Loucy (cell line): ENCODE data around the gene CAV2.

Experiments
- H2AFZ ChIP-seq: fragments of 200-600 bp; sonication (generic); 2 replicates; pipeline ENCODE4 v1.6.0; 2016; ENCODE audit warnings: antibody characterized with exemption, mild to moderate bottlenecking, low read length, moderate library complexity
- H3F3A ChIP-seq: fragments of 200-600 bp; 2 replicates; pipeline ENCODE4 v1.6.0; 2016; ENCODE audit warnings: antibody characterized with exemption, low read depth, mild to moderate bottlenecking
- H3K27me3 ChIP-seq: fragments of 200-600 bp; sonication (generic); 2 replicates; pipeline ENCODE4 v1.6.1; 2014; ENCODE audit warnings: low read length, mild to moderate bottlenecking; ENCODE audit not compliant: insufficient read depth, poor library complexity, severe bottlenecking
- H3K36me3 ChIP-seq: fragments of 200-600 bp; sonication (generic); 2 replicates; pipeline ENCODE4 v1.6.1; 2016; ENCODE audit warnings: low read length; ENCODE audit not compliant: insufficient read depth
- H3K4me1 ChIP-seq: fragments of 200-600 bp; sonication (generic); 2 replicates; pipeline ENCODE4 v1.5.1; 2014; ENCODE audit warnings: low read length, mild to moderate bottlenecking; ENCODE audit not compliant: insufficient read depth, poor library complexity, severe bottlenecking
- H3K4me2 ChIP-seq: fragments of 200-600 bp; sonication (generic); 2 replicates; pipeline ENCODE4 v1.6.0; 2014; ENCODE audit warnings: antibody characterized with exemption, low read length, low read depth, mild to moderate bottlenecking; ENCODE audit not compliant: poor library complexity, severe bottlenecking
- H3K4me3 ChIP-seq: fragments of 200-600 bp; sonication (generic); 2 replicates; pipeline ENCODE4 v1.5.1; 2014; ENCODE audit warnings: low read length, mild to moderate bottlenecking, mixed read lengths; ENCODE audit not compliant: poor library complexity, severe bottlenecking
- H3K79me2 ChIP-seq: fragments of 200-600 bp; sonication (generic); 2 replicates; pipeline ENCODE4 v1.6.1; 2014; ENCODE audit warnings: low read length; ENCODE audit not compliant: insufficient read depth
- H3K9ac ChIP-seq: fragments of 200-600 bp; sonication (generic); 2 replicates; pipeline ENCODE4 v1.6.0; 2014; ENCODE audit warnings: mild to moderate bottlenecking, low read depth, low read length, moderate library complexity; ENCODE audit not compliant: poor library complexity, severe bottlenecking
- H3K9me2 ChIP-seq: fragments of 200-600 bp; sonication (generic); replicated peaks from 2 replicates; pipeline ENCODE4 v1.6.1; 2016; ENCODE audit warnings: low read depth, low read length, mixed read lengths
- H3K9me3 ChIP-seq: fragments of 200-600 bp; sonication (generic); 2 replicates; pipeline ENCODE4 v1.6.1; 2014; ENCODE audit warnings: mild to moderate bottlenecking, antibody characterized with exemption, low read length, low read depth; ENCODE audit not compliant: insufficient read depth
- H4K20me1 ChIP-seq: fragments of 200-600 bp; sonication (generic); 2 replicates; pipeline ENCODE4 v1.6.0; 2014; ENCODE audit warnings: antibody characterized with exemption, low read length, mild to moderate bottlenecking; ENCODE audit not compliant: insufficient read depth, poor library complexity, severe bottlenecking
- EZH2phosphoT487 ChIP-seq: fragments of 200-600 bp; IDR thresholded peaks from 2 replicates; pipeline ENCODE4 v1.6.1; 2018; ENCODE audit warnings: antibody characterized with exemption, mild to moderate bottlenecking, moderate library complexity, borderline replicate concordance
- TF ChIP-seq, protein P1 (sequence below): fragments of 200-600 bp; sonication (generic); conservative IDR thresholded peaks from 2 replicates; pipeline ENCODE4 v1.5.1; 2014; ENCODE audit warnings: mild to moderate bottlenecking, antibody characterized with exemption, low read length

Gene CAV2

GRCh38 chr7:116553168-116553964 is 53.8 kb downstream of the CAV2 start:
- Histone ChIP-seq H3K36me3 (no peaks in the 10 kb centered on the region), H3K4me1 (no peaks in the 10 kb centered on the region)

GRCh38 chr7:116554436-116554835 is 54.9 kb downstream of the CAV2 start:
- H3K4me1 ChIP-seq, result no peaks in the 10 kb centered on the region
- H4K20me1 ChIP-seq, result no peaks in the 10 kb centered on the region
- no peak overlapping the region for H2AFZ ChIP-seq
- H3K9me2 ChIP-seq, result no peaks in the 10 kb centered on the region
- no peaks in the 10 kb centered on the region for H3K27me3 ChIP-seq
- H3K36me3 ChIP-seq, result no peaks in the 10 kb centered on the region
- TF ChIP-seq EZH2phosphoT487, result no peak
- H3F3A ChIP-seq, result no peaks in the 10 kb centered on the region
- H3K9me3 ChIP-seq, result no peaks in the 10 kb centered on the region
- no peak overlapping the region for H3K4me2 ChIP-seq
- no peaks in the 10 kb centered on the region for H3K79me2 ChIP-seq
- no peak overlapping the region for H3K4me3 ChIP-seq
- no peak overlapping the region for H3K9ac ChIP-seq

More at GRCh38 chr7:116553168-116553964, 53.8 kb downstream of the CAV2 start:
- Histone ChIP-seq H3K4me3 (no peak overlapping the region), H2AFZ (no peak overlapping the region), H4K20me1 (no peaks in the 10 kb centered on the region), H3K4me2 (no peak overlapping the region), H3K9me3 (no peaks in the 10 kb centered on the region), H3K9ac (no peak overlapping the region), H3K9me2 (no peaks in the 10 kb centered on the region), H3F3A (no peaks in the 10 kb centered on the region), H3K27me3 (no peaks in the 10 kb centered on the region), H3K79me2 (no peaks in the 10 kb centered on the region)
- TF ChIP-seq EZH2phosphoT487, result no peak
- TF ChIP-seq, protein P1, sequence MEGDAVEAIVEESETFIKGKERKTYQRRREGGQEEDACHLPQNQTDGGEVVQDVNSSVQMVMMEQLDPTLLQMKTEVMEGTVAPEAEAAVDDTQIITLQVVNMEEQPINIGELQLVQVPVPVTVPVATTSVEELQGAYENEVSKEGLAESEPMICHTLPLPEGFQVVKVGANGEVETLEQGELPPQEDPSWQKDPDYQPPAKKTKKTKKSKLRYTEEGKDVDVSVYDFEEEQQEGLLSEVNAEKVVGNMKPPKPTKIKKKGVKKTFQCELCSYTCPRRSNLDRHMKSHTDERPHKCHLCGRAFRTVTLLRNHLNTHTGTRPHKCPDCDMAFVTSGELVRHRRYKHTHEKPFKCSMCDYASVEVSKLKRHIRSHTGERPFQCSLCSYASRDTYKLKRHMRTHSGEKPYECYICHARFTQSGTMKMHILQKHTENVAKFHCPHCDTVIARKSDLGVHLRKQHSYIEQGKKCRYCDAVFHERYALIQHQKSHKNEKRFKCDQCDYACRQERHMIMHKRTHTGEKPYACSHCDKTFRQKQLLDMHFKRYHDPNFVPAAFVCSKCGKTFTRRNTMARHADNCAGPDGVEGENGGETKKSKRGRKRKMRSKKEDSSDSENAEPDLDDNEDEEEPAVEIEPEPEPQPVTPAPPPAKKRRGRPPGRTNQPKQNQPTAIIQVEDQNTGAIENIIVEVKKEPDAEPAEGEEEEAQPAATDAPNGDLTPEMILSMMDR, result no peak

- Histone ChIP-seq H3K9me2 (no peaks in the 10 kb centered on the region), H3K27me3 (no peaks in the 10 kb centered on the region), H3K79me2 (no peaks in the 10 kb centered on the region), H3K9me3 (no peaks in the 10 kb centered on the region), H3K4me3 (no peak overlapping the region), H3K4me2 (no peak overlapping the region), H3K9ac (no peak overlapping the region), H3F3A (no peaks in the 10 kb centered on the region), H4K20me1 (no peaks in the 10 kb centered on the region), H3K36me3 (no peaks in the 10 kb centered on the region), H2AFZ (no peak overlapping the region), H3K4me1 (no peaks in the 10 kb centered on the region)
- TF ChIP-seq EZH2phosphoT487, result no peak
- TF ChIP-seq, protein P1, result no peak
Measured at GRCh38 chr7:116554911-116555310, 55.4 kb downstream of the CAV2 start.
